H1 (cell line): ENCODE data around the gene DDN. TPM values are rescaled to one million over a fixed set of nuclear protein-coding genes. Genes with fewer than 3 reads are reported as not detected.

ENCODE experiments used
- CTCF ChIA-PET: fragments of 300-600 bp; sonication (Branson Sonifier 250); formaldehyde crosslinking; loops from one replicate; lab custom pipeline; 2021; ENCODE audit not compliant: partially characterized antibody; lab: Charles Lee
- POLR2A ChIA-PET: fragments of 300-600 bp; sonication (Branson Sonifier 250); formaldehyde crosslinking; loops from one replicate; lab custom pipeline; 2021; ENCODE audit warnings: inconsistent platforms; ENCODE audit not compliant: partially characterized antibody; lab: Charles Lee
- DNase-seq, 2 experiments: peaks; one replicate each; pipeline versions ENCODE4 v3.0.0 to v3.0.0-alpha.2; 2010 to 2022; ENCODE audit warnings: low spot score in 2 of 2, low read depth in 1 of 2, mixed read lengths in 1 of 2
- FAIRE-seq: peaks from 2 replicates; lab custom pipeline; 2011; peaks lifted over from hg19 to GRCh38; lab: Jason Lieb, UNC
- H2AFZ ChIP-seq: 2 replicates; pipeline ENCODE4 v1.8.1; 2012; ENCODE audit warnings: low read length, inconsistent platforms
- H2AK5ac ChIP-seq: 2 replicates; pipeline ENCODE4 v1.6.1; 2013; ENCODE audit warnings: low read depth, low read length
- H2BK120ac ChIP-seq: replicated peaks from 2 replicates; pipeline ENCODE3; 2013; ENCODE audit warnings: low read depth, low read length, inconsistent platforms
- H2BK12ac ChIP-seq: 2 replicates; pipeline ENCODE4 v1.6.1; 2013; ENCODE audit warnings: low read depth, low read length
- H2BK15ac ChIP-seq: 2 replicates; pipeline ENCODE4 v1.6.1; 2013; ENCODE audit warnings: low read length
- H2BK20ac ChIP-seq: 2 replicates; pipeline ENCODE4 v1.6.1; 2013; ENCODE audit warnings: low read length
- H2BK5ac ChIP-seq: 2 replicates; pipeline ENCODE4 v1.6.1; 2013; ENCODE audit warnings: low read depth, low read length
- H3K14ac ChIP-seq: 2 replicates; pipeline ENCODE4 v1.6.1; 2013; ENCODE audit warnings: inconsistent platforms; ENCODE audit not compliant: insufficient read length
- H3K18ac ChIP-seq: 2 replicates; pipeline ENCODE4 v1.6.1; 2013; ENCODE audit warnings: low read length; ENCODE audit errors: extremely low read depth
- H3K23ac ChIP-seq: 2 replicates; pipeline ENCODE4 v1.6.1; 2013; ENCODE audit warnings: inconsistent platforms; ENCODE audit not compliant: insufficient read length
- H3K23me2 ChIP-seq: 2 replicates; pipeline ENCODE4 v1.6.1; 2013; ENCODE audit warnings: low read depth, low read length
- H3K27ac ChIP-seq: 2 replicates; pipeline ENCODE4 v1.6.1; 2011; ENCODE audit warnings: low read depth, low read length, inconsistent platforms
- H3K27me3 ChIP-seq, 4 experiments: replicated peaks in 1 of 4; 1 replicate in 1 of 4; 2 replicates in 3 of 4; pipeline versions ENCODE4 v1.6.1 to v1.8.1; 2011 to 2013; ENCODE audit warnings: low read length in 3 of 4, mild to moderate bottlenecking in 3 of 4, inconsistent platforms in 2 of 4, mixed read lengths in 2 of 4, moderate library complexity in 1 of 4; ENCODE audit not compliant: control insufficient read depth in 3 of 4, insufficient read depth in 3 of 4; ENCODE audit errors: extremely low read depth in 1 of 4
- H3K36me3 ChIP-seq, 4 experiments: 2 replicates each; pipeline versions ENCODE4 v1.6.1 to v1.8.1; 2011 to 2013; ENCODE audit warnings: mild to moderate bottlenecking in 4 of 4, low read length in 3 of 4, moderate library complexity in 2 of 4, control low read depth in 1 of 4, inconsistent platforms in 1 of 4; ENCODE audit not compliant: insufficient read depth in 4 of 4, control insufficient read depth in 2 of 4
- H3K4ac ChIP-seq: replicated peaks from 2 replicates; pipeline ENCODE3; 2013; ENCODE audit warnings: low read length, low read depth, mixed read lengths, inconsistent platforms; ENCODE audit not compliant: insufficient read length
- H3K4me1 ChIP-seq, 4 experiments: replicated peaks in 1 of 4; 1 replicate in 1 of 4; 2 replicates in 3 of 4; pipeline versions ENCODE4 v1.6.1 to v1.8.1; 2011 to 2013; ENCODE audit warnings: low read length in 3 of 4, inconsistent platforms in 2 of 4, mixed read lengths in 1 of 4; ENCODE audit not compliant: insufficient read depth in 4 of 4, control insufficient read depth in 3 of 4
- H3K4me2 ChIP-seq, 2 experiments: 2 replicates each; pipeline versions ENCODE4 v1.6.1 to v1.8.1; 2011 to 2013; ENCODE audit warnings: low read depth in 2 of 2, low read length in 2 of 2, control low read depth in 1 of 2, inconsistent platforms in 1 of 2, mild to moderate bottlenecking in 1 of 2; ENCODE audit not compliant: insufficient read depth in 1 of 2
- H3K4me3 ChIP-seq, 4 experiments: fragments of 200-600, 300-600 bp in 1 of 4; sonication (generic), shearing (Covaris generic), sonication (Bioruptor Twin) in 1 of 4; 2 replicates each; pipeline versions ENCODE4 v1.5.1 to v1.8.1; 2011 to 2016; ENCODE audit warnings: low read length in 4 of 4, low read depth in 3 of 4, control low read depth in 2 of 4, inconsistent platforms in 2 of 4, mild to moderate bottlenecking in 2 of 4, mixed read lengths in 1 of 4, moderate library complexity in 1 of 4; ENCODE audit not compliant: insufficient read depth in 2 of 4; ENCODE audit errors: extremely low read depth in 1 of 4
- H3K56ac ChIP-seq: replicated peaks from 2 replicates; pipeline ENCODE3; 2013; ENCODE audit warnings: low read depth, mild to moderate bottlenecking, mixed read lengths, low read length, inconsistent platforms; ENCODE audit not compliant: insufficient read length
- H3K79me1 ChIP-seq: 2 replicates; pipeline ENCODE4 v1.6.1; 2013; ENCODE audit warnings: low read depth, low read length, control low read depth
- H3K79me2 ChIP-seq, 2 experiments: 2 replicates each; pipeline versions ENCODE4 v1.6.1 to v1.8.1; 2012 to 2013; ENCODE audit warnings: low read length in 2 of 2, mild to moderate bottlenecking in 2 of 2, inconsistent platforms in 1 of 2; ENCODE audit not compliant: insufficient read depth in 2 of 2, control insufficient read depth in 1 of 2
- H3K9ac ChIP-seq, 4 experiments: replicated peaks in 1 of 4; 1 replicate in 1 of 4; 2 replicates in 3 of 4; pipeline versions ENCODE4 v1.6.1 to v1.8.1; 2011 to 2013; ENCODE audit warnings: low read depth in 3 of 4, low read length in 3 of 4, control low read depth in 2 of 4, mild to moderate bottlenecking in 2 of 4, moderate library complexity in 2 of 4, inconsistent platforms in 1 of 4; ENCODE audit errors: extremely low read depth in 1 of 4
- H3K9me3 ChIP-seq, 2 experiments: 2 replicates each; pipeline versions ENCODE4 v1.6.1 to v1.8.1; 2012 to 2013; ENCODE audit warnings: mild to moderate bottlenecking in 2 of 2, moderate library complexity in 2 of 2, control low read depth in 1 of 2, inconsistent platforms in 1 of 2, low read depth in 1 of 2, low read length in 1 of 2, mixed read lengths in 1 of 2; ENCODE audit not compliant: insufficient read depth in 2 of 2
- H4K20me1 ChIP-seq, 2 experiments: replicated peaks in 1 of 2; 2 replicates each; pipeline versions ENCODE3 to v1.8.1; 2011 to 2013; ENCODE audit warnings: inconsistent platforms in 2 of 2, low read length in 2 of 2, mild to moderate bottlenecking in 1 of 2; ENCODE audit not compliant: insufficient read depth in 2 of 2, control insufficient read depth in 1 of 2
- H4K5ac ChIP-seq: 2 replicates; pipeline ENCODE4 v1.6.1; 2013; ENCODE audit warnings: low read length, low read depth, mixed read lengths, inconsistent platforms; ENCODE audit not compliant: insufficient read length
- H4K8ac ChIP-seq: 2 replicates; pipeline ENCODE4 v1.8.0; 2013; ENCODE audit warnings: mild to moderate bottlenecking, moderate library complexity, low read length, inconsistent platforms; ENCODE audit not compliant: insufficient read depth; ENCODE audit errors: extremely low read depth
- H4K91ac ChIP-seq: replicated peaks from 2 replicates; pipeline ENCODE3; 2013; ENCODE audit warnings: low read length, mixed read lengths, inconsistent platforms; ENCODE audit not compliant: insufficient read length
- CTBP2 ChIP-seq: IDR thresholded peaks from 2 replicates; pipeline ENCODE4 v1.7.0; 2011; ENCODE audit warnings: borderline replicate concordance, mild to moderate bottlenecking, moderate library complexity, mixed read lengths, low read length; ENCODE audit not compliant: insufficient read depth, insufficient read length
- CTCF ChIP-seq, 3 experiments: IDR thresholded peaks; 1 replicate in 2 of 3; 2 replicates in 1 of 3; pipeline versions ENCODE4 v1.5.1 to v1.6.1; 2011; ENCODE audit warnings: low read length in 3 of 3, mild to moderate bottlenecking in 3 of 3, inconsistent platforms in 2 of 3, low read depth in 1 of 3, moderate library complexity in 1 of 3; ENCODE audit not compliant: insufficient read depth in 1 of 3; ENCODE audit errors: control extremely low read depth in 1 of 3
- FOSL1 ChIP-seq: IDR thresholded peaks from 2 replicates; pipeline ENCODE4 v1.6.1; 2011; ENCODE audit warnings: mild to moderate bottlenecking, low read depth, low read length, moderate library complexity; ENCODE audit not compliant: insufficient read depth
- JUN ChIP-seq: IDR thresholded peaks from 2 replicates; pipeline ENCODE4 v1.6.1; 2011; ENCODE audit warnings: low read depth, mild to moderate bottlenecking, improper control_type of control experiment, low read length
- SAP30 ChIP-seq: fragments of 300-600 bp; sonication (generic); IDR thresholded peaks from 2 replicates; pipeline ENCODE4 v1.7.1; 2012; ENCODE audit warnings: low read length, moderate library complexity, mild to moderate bottlenecking, inconsistent platforms; ENCODE audit not compliant: insufficient read depth, insufficient replicate concordance
- SIX5 ChIP-seq: IDR thresholded peaks from 2 replicates; pipeline ENCODE4 v1.6.1; 2011; ENCODE audit warnings: mild to moderate bottlenecking, low read depth, low read length
- WGBS, 2 experiments: shearing (Covaris generic) in 1 of 2; methylation state at CpG; one replicate each; pipeline versions ENCODE4 v1.1.6 to v1.1.7; 2013 to 2015; ENCODE audit warnings: low lambda C conversion rate in 2 of 2, mixed read lengths in 2 of 2, inconsistent platforms in 1 of 2, low coverage in 1 of 2, missing lambda C conversion rate in 1 of 2; ENCODE audit not compliant: insufficient replicate concordance in 2 of 2, insufficient coverage in 1 of 2, insufficient read length in 1 of 2; ENCODE audit errors: extremely low coverage in 1 of 2, missing lambda C conversion rate in 1 of 2; 5-methylcytosine and 5-hydroxymethylcytosine counted together
- polyA plus RNA-seq, 7 experiments: library from polyadenylated mRNA; depleted of rRNA in 3 of 7; stranded (reverse) in 5 of 7; unstranded in 2 of 7; fragments of >200 nt in 5 of 7; fragments of 200-250 nt in 2 of 7; gene quantifications; 1 replicate in 5 of 7; 2 replicates in 1 of 7; 4 replicates in 1 of 7; pipeline versions ENCODE4 v1.2.1 to v1.2.3, GENCODE V29; 2011 to 2013; ENCODE audit warnings: missing spikeins in 2 of 7, mixed read lengths in 2 of 7
- total RNA-seq: library from RNA; stranded (reverse); fragmentation: NEBNext Ultra II Directional; extraction: Animal tissue kit (Norgen Biotek cat#: 25700); gene quantifications from 2 replicates; pipeline ENCODE4 v1.2.1, GENCODE V29; 2021

Gene DDN
- total and polyA plus RNA-seq, 2 of the 8 experiments (the other 6 are each of a cell fraction or from before 2014, with no cell fraction given), result 0.14 to 0.30 TPM

- POLR2A ChIA-PET, result interaction anchor here (0.8 to 3.0 kb wide), 4 partner anchors 10 to 149 kb away, joined by 3 to 16 read pairs (median 10); partner anchors contain the start of gene RND1
- H2BK5ac ChIP-seq, result no peak overlapping the region
- H4K20me1 ChIP-seq, result no peaks in the 10 kb centered on the region
- H2AK5ac ChIP-seq, result no peak overlapping the region
- CTCF ChIA-PET, result interaction anchor here (1.1 to 11.5 kb wide), 10 partner anchors 16 to 147 kb away, joined by 3 to 207 read pairs (median 4); partner anchors contain the start of genes DDN and WNT1
- H3K4me3 ChIP-seq, result no peak overlapping the region
- WGBS, 2 experiments, result 71% methylated on average over 1 of the region's 1 CpG; no CpG with 5 or more reads in 1 of the 2 experiments
- no peak overlapping the region for H2AFZ ChIP-seq
- H3K23ac ChIP-seq, result no peak overlapping the region
- no peak for DNase-seq
- no peak overlapping the region for H4K5ac ChIP-seq
- H2BK120ac ChIP-seq, result no peak overlapping the region
- no peak overlapping the region for H3K56ac ChIP-seq
- H3K23me2 ChIP-seq, result peaks cover 8% of the 10 kb centered on the region
- no peak overlapping the region for H3K18ac ChIP-seq
- no peaks in the 10 kb centered on the region for H3K36me3 ChIP-seq
- no peak overlapping the region for H2BK20ac ChIP-seq
- H4K8ac ChIP-seq, result no peak overlapping the region
- peaks cover 0 to 6% (median 1%) of the 10 kb centered on the region in 4 experiments; a peak in 4 of 7 replicates for H3K4me1 ChIP-seq
- H3K27me3 ChIP-seq, result no peaks in the 10 kb centered on the region
- no peak overlapping the region for H2BK15ac ChIP-seq
- H4K91ac ChIP-seq, result no peak overlapping the region
- H3K14ac ChIP-seq, result no peak overlapping the region
- no peak for TF ChIP-seq SIX5
- no peak for TF ChIP-seq SAP30
- TF ChIP-seq FOSL1, result no peak
- no peak for TF ChIP-seq JUN
- TF ChIP-seq CTCF (IDR thresholded peaks at IDR 0.05; ENCODE audit: control extremely low read depth in 1 of 3, insufficient read depth in 1 of 3, low read depth in 1 of 3, low read length in 3 of 3), result peak in 2 of 3 experiments; percentile 6 to 11; a peak in 1 of 4 replicates
- TF ChIP-seq CTBP2, result no peak
- H2BK12ac ChIP-seq, result no peak overlapping the region
- H3K79me2 ChIP-seq, result no peaks in the 10 kb centered on the region
- no peaks in the 10 kb centered on the region for H3K9me3 ChIP-seq
- H3K4me2 ChIP-seq, result no peak overlapping the region
- H3K79me1 ChIP-seq, result no peaks in the 10 kb centered on the region
- no peak overlapping the region for H3K4ac ChIP-seq
- no peak for FAIRE-seq
- no peak overlapping the region for H3K27ac ChIP-seq
- no peak overlapping the region for H3K9ac ChIP-seq
Observed at GRCh38 chr12:49014547-49014946, 15.4 kb upstream of the DDN start.
